Testis (tissue), 2 donors: Measurements from ENCODE around the gene PLA2G2D.

Experiments
- CTCF ChIP-seq, 3 experiments: fragments of 450-650 bp in 2 of 3; fragments of 200-600 bp in 1 of 3; sonication (generic) in 1 of 3; IDR thresholded peaks; one replicate each; pipeline ENCODE4 v1.5.1; 2016 to 2019; ENCODE audit warnings: antibody characterized with exemption in 3 of 3, mild to moderate bottlenecking in 2 of 3, moderate library complexity in 1 of 3
- POLR2A ChIP-seq: fragments of 450-650 bp; IDR thresholded peaks from one replicate; pipeline ENCODE4 v1.6.1; 2017; ENCODE audit warnings: antibody characterized with exemption, mild to moderate bottlenecking, moderate library complexity

GRCh38 chr1:20089328-20090077, 29.8 kb downstream of the PLA2G2D start:
- no peak for TF ChIP-seq CTCF (IDR thresholded peaks at IDR 0.05)
- no peak for TF ChIP-seq POLR2A
